Left ventricle myocardium inferior (tissue), 1 donor: ENCODE results near the gene KDM6B. TPM values are rescaled to one million over a fixed set of nuclear protein-coding genes. Genes with fewer than 3 reads are reported as not detected.
"Not testable (repeated sequence)": the region's sequence is repeated elsewhere in the genome, so short reads cannot be mapped to it uniquely, and the experiment has no call there.

Experiments
- DNase-seq: peaks from one replicate; pipeline ENCODE4 v3.0.0-alpha.2; 2020
- H3K27ac ChIP-seq: fragments of 200-600 bp; replicated peaks from 2 replicates; pipeline ENCODE4 v1.8.0; 2021
- H3K27me3 ChIP-seq: fragments of 200-600 bp; 2 replicates; pipeline ENCODE4 v1.8.0; 2021; ENCODE audit warnings: low read depth
- H3K36me3 ChIP-seq: fragments of 200-600 bp; 2 replicates; pipeline ENCODE4 v1.8.0; 2021
- H3K4me1 ChIP-seq: fragments of 200-600 bp; 2 replicates; pipeline ENCODE4 v1.8.0; 2021
- H3K4me3 ChIP-seq: fragments of 200-600 bp; 2 replicates; pipeline ENCODE4 v1.8.0; 2021; ENCODE audit warnings: mild to moderate bottlenecking, moderate library complexity
- H3K9me3 ChIP-seq: fragments of 200-600 bp; replicated peaks from 2 replicates; pipeline ENCODE4 v1.8.0; 2021
- intact Hi-C: fragments of 100-400 bp; cut with micrococcal nuclease; formaldehyde crosslinking; loops from one replicate; pipeline ENCODE4 v1.11.0; 2022
- total RNA-seq: library from RNA; stranded (reverse); fragmentation: NEBNext Ultra II Directional; extraction: Animal tissue kit (Norgen Biotek cat#: 25700); gene quantifications from one replicate; pipeline ENCODE4 v1.2.1, GENCODE V29; 2021
- TF ChIP-seq, protein P1 (sequence below): fragments of 200-600 bp; IDR thresholded peaks from 2 replicates; pipeline ENCODE4 v1.8.0; 2021; ENCODE audit warnings: antibody characterized with exemption, mild to moderate bottlenecking, borderline replicate concordance
- donor health status: DM: no; HTN: yes; CAD: no; lungs with severe emphysema.

KDM6B gene
- total RNA-seq, 1 donor from 2014 or later = 23.3 TPM

DNA sequence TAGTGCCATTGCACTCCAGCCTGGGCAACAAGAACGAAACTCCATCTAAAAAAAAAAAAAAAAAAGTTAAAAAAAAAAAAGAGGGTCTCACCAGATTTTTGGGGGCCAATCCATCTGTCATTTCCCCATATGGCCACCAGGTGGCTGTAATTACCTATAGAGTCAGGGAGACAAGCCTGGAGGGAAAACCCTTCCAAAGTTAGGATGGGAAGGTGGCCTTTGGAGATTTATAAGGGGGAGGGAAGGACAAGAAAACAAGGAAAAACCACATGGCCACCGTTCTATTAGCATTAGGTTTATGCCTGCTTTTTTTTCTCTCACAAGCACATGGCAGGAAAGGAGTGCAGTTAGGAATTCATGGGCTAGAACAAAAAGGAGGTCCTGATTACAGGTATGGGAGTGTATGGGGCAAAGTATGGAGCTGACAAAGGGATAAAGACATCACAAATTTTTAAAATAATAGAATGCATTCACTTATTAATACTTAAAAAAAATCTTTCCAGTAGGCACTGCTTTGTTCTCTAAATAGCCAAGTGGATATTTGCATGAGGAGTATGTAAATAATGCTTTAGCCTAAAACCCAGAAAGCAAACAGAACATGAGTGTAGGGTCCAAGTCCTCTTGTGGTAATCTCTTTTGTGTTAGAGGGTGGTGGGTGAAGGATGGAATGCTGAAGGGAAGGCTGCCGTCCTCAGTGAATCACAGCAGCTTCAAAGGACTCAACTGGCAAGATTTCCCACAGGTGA is 28.8 kb downstream of the KDM6B start:
- Histone ChIP-seq H3K4me1 (peaks cover 17% of the 10 kb centered on the region), H3K9me3 (peaks cover 3% of the 10 kb centered on the region), H3K4me3 (no peak overlapping the region), H3K27ac (no peak overlapping the region), H3K27me3 (no peaks in the 10 kb centered on the region), H3K36me3 (peaks cover 33% of the 10 kb centered on the region)
- peak; percentile 20 for DNase-seq
- TF ChIP-seq, protein P1, sequence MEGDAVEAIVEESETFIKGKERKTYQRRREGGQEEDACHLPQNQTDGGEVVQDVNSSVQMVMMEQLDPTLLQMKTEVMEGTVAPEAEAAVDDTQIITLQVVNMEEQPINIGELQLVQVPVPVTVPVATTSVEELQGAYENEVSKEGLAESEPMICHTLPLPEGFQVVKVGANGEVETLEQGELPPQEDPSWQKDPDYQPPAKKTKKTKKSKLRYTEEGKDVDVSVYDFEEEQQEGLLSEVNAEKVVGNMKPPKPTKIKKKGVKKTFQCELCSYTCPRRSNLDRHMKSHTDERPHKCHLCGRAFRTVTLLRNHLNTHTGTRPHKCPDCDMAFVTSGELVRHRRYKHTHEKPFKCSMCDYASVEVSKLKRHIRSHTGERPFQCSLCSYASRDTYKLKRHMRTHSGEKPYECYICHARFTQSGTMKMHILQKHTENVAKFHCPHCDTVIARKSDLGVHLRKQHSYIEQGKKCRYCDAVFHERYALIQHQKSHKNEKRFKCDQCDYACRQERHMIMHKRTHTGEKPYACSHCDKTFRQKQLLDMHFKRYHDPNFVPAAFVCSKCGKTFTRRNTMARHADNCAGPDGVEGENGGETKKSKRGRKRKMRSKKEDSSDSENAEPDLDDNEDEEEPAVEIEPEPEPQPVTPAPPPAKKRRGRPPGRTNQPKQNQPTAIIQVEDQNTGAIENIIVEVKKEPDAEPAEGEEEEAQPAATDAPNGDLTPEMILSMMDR = peak; percentile 83
- intact Hi-C loops = loop anchor here (5.0 to 10.0 kb wide), 2 partner anchors 34 to 122 kb away; no protein-coding TSS in a partner anchor

DNA sequence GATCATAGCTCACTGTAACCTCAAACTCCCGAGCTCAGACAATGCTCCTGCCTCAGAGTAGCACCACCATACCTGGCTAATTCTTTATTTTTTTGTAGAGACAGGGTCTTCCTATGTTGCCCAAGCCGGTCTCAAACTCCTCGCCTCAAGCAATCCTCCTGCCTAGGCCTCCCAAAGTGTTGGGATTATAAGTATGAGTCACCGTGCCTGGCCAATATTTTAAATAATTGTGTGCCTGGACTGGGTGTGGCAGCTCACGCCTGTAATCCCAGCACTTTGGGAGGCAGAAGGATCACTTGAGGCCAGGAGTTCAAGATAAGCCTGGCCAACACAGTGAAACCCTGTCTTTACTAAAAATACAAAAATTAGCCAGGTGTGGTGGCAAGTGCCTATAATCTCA is 30.4 kb downstream of the KDM6B start:
- not testable (repeated sequence) for H3K9me3 ChIP-seq, DNase-seq, H3K4me1 ChIP-seq, H3K4me3 ChIP-seq, H3K27ac ChIP-seq, H3K27me3 ChIP-seq
- intact Hi-C loops = loop anchor here (5.0 to 10.0 kb wide), 2 partner anchors 33 to 120 kb away; no protein-coding TSS in a partner anchor
- H3K36me3 ChIP-seq = peaks cover 39% of the 10 kb centered on the region

DNA sequence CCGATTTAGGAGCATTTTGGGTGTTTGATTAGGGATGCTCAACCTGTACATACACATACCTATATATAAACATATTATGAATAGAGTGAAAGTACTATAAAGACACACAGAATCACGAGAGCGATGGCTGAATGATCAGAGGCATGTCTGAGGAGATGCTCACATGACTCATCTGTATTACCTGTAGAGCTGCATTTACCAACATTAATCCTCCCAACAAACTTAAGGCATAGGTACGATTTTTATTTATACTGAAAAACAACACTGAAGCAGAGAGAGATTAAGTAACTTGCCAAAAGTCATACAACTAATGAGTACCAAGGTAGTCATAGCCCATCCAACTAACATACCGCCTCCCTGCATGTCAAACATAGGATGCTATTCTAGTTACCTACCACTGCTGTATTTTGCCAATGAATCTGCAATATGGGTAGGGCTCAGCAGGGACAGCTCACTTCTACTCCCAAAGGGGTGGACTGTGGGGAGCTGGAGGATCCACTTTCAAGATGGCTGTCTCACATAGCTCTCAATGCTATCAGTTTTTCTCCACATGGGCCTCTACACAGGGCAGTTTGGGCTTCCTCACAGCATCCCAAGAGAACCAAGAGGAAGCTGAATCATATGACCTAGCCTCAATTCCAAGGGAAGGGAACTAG is 31.1 kb downstream of the KDM6B start:
- Histone ChIP-seq H3K9me3 (peaks cover 3% of the 10 kb centered on the region), H3K36me3 (peaks cover 31% of the 10 kb centered on the region), H3K27me3 (no peaks in the 10 kb centered on the region), H3K4me1 (no peaks in the 10 kb centered on the region), H3K27ac (no peak overlapping the region), H3K4me3 (no peak overlapping the region)
- no peak for DNase-seq
- TF ChIP-seq, protein P1 = no peak
- intact Hi-C loops = loop anchor here (5.0 to 10.0 kb wide), 2 partner anchors 32 to 120 kb away; no protein-coding TSS in a partner anchor

DNA sequence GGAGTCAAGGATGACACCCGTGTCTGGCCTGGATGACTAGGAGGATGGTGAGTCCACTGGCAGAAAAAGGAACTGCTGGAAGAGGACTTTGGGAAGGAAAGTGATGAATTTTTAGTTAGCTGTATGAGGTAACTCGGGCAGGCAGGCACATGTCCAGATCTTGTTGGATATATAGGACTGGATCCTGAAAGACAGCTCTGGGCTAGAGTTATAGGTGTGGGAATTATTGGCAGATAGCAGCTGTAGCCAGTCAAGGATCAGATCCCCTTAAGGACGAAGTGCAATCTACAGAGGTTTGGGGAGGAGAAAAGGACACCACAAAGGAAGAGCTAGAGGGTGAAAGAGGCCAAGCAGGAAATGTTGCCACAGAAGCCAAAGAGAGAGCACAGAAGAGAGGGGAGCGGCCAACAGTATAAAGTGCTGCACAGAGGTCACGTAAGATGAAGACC is 33.9 kb downstream of the KDM6B start:
- H3K27ac ChIP-seq = no peak overlapping the region
- H3K4me1 ChIP-seq = no peaks in the 10 kb centered on the region
- H3K9me3 ChIP-seq = peaks cover 3% of the 10 kb centered on the region
- H3K27me3 ChIP-seq = no peaks in the 10 kb centered on the region
- peaks cover 9% of the 10 kb centered on the region for H3K36me3 ChIP-seq
- TF ChIP-seq, protein P1 = no peak
- intact Hi-C loops = loop anchor here (10.0 kb wide), 1 partner anchor 117 kb away; no protein-coding TSS in a partner anchor
- DNase-seq = no peak
- H3K4me3 ChIP-seq = no peak overlapping the region

DNA sequence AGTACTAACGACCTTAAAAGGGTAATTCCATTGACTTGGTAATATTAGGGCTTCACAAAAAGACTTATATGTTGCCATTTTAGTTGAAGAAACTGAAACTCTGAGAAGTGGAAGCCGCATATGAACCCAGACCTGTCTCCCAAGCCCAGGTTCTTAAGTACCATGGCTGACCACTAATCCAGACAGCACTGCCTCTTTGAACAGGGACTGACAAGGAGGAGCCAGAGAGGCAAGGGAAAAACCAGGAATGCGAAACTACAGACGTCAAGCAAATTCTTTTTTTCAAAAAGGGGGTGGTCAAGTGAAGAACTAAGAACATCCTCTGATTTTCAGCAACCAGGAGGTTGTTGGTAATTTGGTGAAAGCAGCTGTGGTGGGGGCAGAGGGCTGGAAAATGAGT is 39.0 kb downstream of the KDM6B start:
- no peak overlapping the region for H3K27ac ChIP-seq
- TF ChIP-seq, protein P1 = no peak
- H3K4me1 ChIP-seq = no peaks in the 10 kb centered on the region
- H3K4me3 ChIP-seq = no peak overlapping the region
- intact Hi-C loops = no loop called here
- H3K9me3 ChIP-seq = no peaks in the 10 kb centered on the region
- H3K36me3 ChIP-seq = peaks cover 9% of the 10 kb centered on the region
- no peaks in the 10 kb centered on the region for H3K27me3 ChIP-seq
- DNase-seq = no peak
